GM21619 (cell line): Measurements from ENCODE around the gene C1orf50.
"Not testable (repeated sequence)": the region's sequence is repeated elsewhere in the genome, so short reads cannot be mapped to it uniquely, and the experiment has no call there.

Source experiments
- ATAC-seq: cut with Tn5 transposase; IDR thresholded peaks from one replicate; pipeline ENCODE4 v1.9.1; 2021; ENCODE audit not compliant: unreplicated experiment

C1orf50 gene

GRCh38 chr1:42739753-42740700 is 27.0 kb upstream of the C1orf50 start, which contains the start of gene CLDN19:
Gene CLDN19 (minus strand): TSS chr1:42740236. CDS start chr1:42740063, 173 bp downstream.
- no peak for ATAC-seq

- no peak for ATAC-seq
Measured at GRCh38 chr1:42740851-42741580, 26.0 kb upstream of the C1orf50 start.

GRCh38 chr1:42741706-42742105 is 25.3 kb upstream of the C1orf50 start:
- ATAC-seq = no peak

GRCh38 chr1:42742141-42742540 is 24.9 kb upstream of the C1orf50 start:
- ATAC-seq = no peak

GRCh38 chr1:42742617-42743316 is 24.3 kb upstream of the C1orf50 start:
- no peak for ATAC-seq

GRCh38 chr1:42743317-42744147 is 23.5 kb upstream of the C1orf50 start:
- ATAC-seq = no peak

GRCh38 chr1:42744148-42744413 is 23.0 kb upstream of the C1orf50 start:
- no peak for ATAC-seq

- ATAC-seq = no peak
Measured at GRCh38 chr1:42745851-42746250, 21.2 kb upstream of the C1orf50 start.

- ATAC-seq = no peak
Measured at GRCh38 chr1:42746436-42747105, 20.5 kb upstream of the C1orf50 start.

- no peak for ATAC-seq
Measured at GRCh38 chr1:42747125-42747524, 19.9 kb upstream of the C1orf50 start.

GRCh38 chr1:42748021-42748420 is 19.0 kb upstream of the C1orf50 start:
- no peak for ATAC-seq

- no peak for ATAC-seq
Measured at GRCh38 chr1:42748461-42749410, 18.3 kb upstream of the C1orf50 start.

GRCh38 chr1:42750041-42750440 is 17.0 kb upstream of the C1orf50 start:
- ATAC-seq = no peak

GRCh38 chr1:42751511-42752070 is 15.5 kb upstream of the C1orf50 start:
- ATAC-seq = not testable (repeated sequence)

GRCh38 chr1:42752284-42752683 is 14.8 kb upstream of the C1orf50 start:
- no peak for ATAC-seq

- ATAC-seq = no peak
Measured at GRCh38 chr1:42753070-42753469, 14.0 kb upstream of the C1orf50 start.

GRCh38 chr1:42756956-42757891 is 9.8 kb upstream of the C1orf50 start:
- ATAC-seq = no peak

GRCh38 chr1:42757892-42758275 is 9.2 kb upstream of the C1orf50 start:
- no peak for ATAC-seq
